ENCODE results near the gene FGF22.
"Not testable (repeated sequence)": the region's sequence is repeated elsewhere in the genome, so short reads cannot be mapped to it uniquely, and the experiment has no call there.

Gene FGF22

DNA sequence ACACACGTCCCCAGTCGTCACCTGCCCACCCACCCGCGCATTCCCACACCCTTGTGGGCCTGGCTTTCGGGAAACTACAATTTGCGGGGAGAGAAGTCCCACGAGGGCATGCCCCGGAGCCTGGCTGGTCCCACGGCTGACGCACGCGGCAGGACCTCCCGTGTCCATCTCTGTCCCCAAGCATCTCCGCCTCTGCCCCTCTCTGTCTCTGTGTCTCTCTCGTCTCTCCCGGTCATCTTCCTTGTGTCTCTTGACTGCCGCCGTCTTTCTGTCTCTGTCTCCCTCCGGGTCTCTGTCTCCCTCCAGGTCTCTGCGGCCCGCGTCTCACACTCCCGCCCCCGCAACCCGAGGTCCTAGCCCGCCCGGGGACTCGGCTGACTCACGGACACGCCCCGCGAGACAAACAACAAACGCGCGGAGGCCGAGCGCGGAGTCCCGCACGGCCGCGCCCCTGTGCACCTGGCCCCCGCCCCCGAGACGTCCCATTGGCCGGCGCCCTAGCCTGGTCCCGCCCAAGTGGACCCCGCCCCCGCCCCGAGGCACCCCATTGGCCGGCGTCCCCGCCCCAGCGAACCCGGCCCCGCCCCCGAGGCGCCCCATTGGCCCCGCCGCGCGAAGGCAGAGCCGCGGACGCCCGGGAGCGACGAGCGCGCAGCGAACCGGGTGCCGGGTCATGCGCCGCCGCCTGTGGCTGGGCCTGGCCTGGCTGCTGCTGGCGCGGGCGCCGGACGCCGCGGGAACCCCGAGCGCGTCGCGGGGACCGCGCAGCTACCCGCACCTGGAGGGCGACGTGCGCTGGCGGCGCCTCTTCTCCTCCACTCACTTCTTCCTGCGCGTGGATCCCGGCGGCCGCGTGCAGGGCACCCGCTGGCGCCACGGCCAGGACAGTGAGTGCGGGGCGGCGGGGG lies at the start of gene FGF22:
FGF22 (plus strand) TSS at position 627 of the 908 bp plus-strand sequence; CDS start at position 674, 47 bp downstream.
- peak; percentile 82 for DNase-seq (ENCODE audit: low spot score)

DNA sequence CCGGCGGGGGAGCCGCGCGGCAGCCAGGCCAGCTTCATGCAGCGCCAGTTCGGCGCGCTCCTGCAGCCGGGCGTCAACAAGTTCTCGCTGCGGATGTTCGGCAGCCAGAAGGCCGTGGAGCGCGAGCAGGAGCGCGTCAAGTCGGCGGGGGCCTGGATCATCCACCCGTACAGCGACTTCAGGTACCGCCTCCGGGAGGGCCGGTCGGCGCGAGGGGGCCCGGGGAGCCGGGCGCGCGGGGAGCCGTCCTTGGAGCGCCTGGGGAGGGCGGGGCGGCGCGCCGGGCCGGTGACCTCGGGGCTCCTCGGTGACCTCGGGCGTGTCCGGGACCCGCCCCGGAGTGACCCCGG lies 49.3 kb upstream of the FGF22 start:
- DNase-seq (ENCODE audit: low spot score): no peak

GRCh38 chr19:590750-591098 lies 49.0 kb upstream of the FGF22 start:
- DNase-seq (ENCODE audit: low spot score): no peak

DNA sequence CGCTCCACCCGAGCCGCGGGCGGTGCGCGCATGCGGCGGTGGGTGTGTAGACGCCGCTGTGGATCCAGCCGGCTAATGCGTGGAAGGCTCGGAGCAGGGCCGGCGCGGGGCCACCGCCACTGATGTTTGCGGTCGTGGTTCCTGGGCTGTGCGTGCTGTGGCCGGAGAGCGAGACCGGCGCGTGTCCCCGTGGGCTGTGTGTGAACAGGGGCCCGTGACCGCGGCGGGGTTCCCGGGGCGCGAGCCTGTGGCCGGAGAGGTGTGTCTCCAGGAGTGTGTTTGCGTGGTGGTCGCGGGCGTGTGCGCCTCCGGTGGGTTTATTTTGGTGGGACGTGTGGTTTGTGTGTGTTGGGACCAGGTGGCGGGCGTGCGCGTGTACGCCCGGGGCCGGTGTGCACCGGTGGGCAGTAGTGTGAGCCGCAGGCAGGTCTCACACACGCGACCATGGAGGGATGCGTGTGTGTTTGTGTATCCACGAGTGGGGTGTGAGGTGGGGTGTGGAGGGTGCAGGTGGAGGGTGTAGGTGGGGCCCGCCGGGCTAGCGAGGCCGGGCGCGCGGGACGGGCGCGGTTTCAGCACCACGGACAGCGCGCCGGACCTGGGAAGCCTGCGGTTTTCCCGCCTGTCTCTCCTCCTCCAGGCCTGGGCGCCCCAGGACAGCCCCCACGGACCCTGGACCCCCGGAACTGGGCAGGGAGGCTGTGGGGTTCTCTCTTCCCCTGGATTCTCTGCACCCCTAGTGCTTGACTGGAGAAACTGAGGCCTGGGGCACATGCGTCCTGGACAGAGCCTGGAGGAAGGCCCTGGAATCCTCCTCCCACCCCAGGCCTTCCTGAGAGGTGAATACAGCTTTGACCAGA lies 48.4 kb upstream of the FGF22 start:
- DNase-seq (ENCODE audit: low spot score): no peak

GRCh38 chr19:592101-592500 lies 47.6 kb upstream of the FGF22 start:
- no peak for DNase-seq (ENCODE audit: low spot score)

DNA sequence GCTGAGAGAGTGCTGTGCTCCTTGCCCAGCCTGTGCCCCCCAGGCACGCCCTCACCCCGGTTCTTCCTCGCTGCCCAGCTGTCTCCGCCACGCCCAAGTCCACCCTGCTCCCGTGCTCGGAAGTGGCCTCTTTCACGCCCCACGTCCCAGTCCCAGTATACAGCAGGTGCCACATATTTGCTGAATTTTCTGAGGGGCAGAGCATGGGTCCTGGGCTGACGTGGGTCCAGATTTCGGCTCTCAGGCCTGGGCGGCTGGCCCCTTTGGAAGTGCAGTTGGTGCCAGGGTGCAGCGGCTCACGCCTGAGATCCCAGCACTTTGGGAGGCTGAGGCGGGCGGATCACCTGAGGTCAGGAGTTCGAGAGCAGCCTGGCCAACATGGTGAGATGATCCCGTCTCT lies 46.6 kb upstream of the FGF22 start:
- DNase-seq (ENCODE audit: low spot score): no peak

- no peak for DNase-seq (ENCODE audit: low spot score)
Measured at GRCh38 chr19:593505-593904, 46.2 kb upstream of the FGF22 start.

GRCh38 chr19:594265-594870 lies 45.3 kb upstream of the FGF22 start:
- no peak for DNase-seq (ENCODE audit: low spot score)

- DNase-seq (ENCODE audit: low spot score): no peak
Measured at GRCh38 chr19:595326-596262, 44.1 kb upstream of the FGF22 start.

DNA sequence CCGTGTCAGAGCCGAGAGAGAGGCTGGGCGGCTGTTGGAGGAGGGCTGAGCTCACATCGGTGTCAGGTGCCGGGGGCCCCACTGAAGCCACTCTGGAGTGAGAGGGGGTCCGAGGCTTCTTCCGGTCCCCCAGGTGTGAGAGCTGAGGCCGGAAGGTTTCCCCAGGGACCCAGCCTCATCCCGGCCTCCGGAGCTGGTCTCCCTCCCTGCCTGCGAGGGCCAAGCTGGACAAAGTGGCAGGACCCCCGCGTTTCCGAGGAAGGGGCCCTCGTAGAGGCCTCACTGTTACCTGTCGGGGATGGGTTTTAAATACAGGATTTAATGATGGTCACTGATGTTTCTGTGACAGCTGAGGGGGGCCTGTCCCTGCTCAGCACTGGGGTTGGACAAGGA lies 43.4 kb upstream of the FGF22 start:
- DNase-seq (ENCODE audit: low spot score): no peak

DNA sequence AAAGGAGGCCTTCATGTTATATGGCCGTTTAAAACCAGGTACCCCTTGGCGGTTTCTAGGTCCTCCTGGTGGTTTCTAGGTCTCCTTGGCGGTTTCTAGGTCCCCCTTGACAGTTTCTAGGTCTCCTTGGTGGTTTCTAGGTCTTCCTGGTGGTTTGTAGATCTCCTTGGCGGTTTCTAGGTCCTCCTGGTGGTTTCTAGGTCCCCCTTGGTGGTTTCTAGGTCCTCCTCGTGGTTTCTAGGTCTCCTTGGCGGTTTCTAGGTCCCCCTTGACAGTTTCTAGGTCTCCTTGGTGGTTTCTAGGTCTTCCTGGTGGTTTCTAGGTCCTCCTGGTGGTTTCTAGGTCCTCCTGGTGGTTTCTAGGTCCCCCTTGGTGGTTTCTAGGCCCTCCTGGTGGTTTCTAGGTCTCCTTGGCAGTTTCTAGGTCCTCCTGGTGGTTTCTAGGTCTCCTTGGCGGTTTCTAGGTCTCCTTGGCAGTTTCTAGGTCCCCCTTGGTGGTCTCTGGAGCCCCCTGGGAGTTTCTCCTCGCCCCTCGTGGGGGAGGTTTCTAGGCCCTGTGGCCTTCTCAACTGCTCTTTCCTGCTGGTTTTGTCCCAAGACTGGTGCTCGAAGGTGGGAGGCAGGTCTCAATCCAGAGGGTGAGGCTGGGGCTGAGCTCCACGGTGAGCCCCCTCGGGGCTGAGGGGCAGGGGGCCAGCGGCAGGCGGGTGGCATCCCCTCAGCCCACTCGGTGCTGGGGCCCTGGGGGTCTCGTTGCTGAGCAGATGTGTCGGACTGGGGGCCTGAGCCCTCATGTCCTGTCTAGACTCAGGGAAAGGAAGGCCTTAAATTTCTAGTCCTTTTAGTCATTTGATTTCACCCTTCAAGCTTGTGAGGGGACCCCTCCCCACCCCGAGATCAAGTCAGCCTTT lies 42.0 kb upstream of the FGF22 start:
- no peak for DNase-seq (ENCODE audit: low spot score)

GRCh38 chr19:601310-601709 lies 38.4 kb upstream of the FGF22 start:
- no peak for DNase-seq (ENCODE audit: low spot score)

DNA sequence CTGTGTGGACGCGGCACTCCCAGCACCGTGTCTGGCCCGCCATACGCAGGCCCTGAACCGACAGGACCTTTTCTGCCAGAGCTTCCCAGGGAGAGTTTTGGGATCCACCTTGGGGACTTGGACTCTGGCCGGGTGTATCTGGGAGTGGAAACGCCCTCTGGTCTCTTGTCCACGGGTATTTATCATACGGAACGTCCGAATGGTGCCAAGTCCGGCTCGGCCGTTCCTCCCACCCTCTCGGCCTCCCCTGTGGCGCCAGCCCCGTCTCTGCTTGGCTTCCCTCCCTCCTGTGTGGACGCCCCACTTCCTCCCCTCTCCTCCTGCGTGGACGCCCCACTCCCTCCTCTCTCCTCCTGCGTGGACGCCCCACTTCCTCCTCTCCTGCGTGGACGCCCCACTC lies 37.9 kb upstream of the FGF22 start:
- DNase-seq (ENCODE audit: low spot score): no peak

- DNase-seq (ENCODE audit: low spot score): no peak
Measured at GRCh38 chr19:602391-603301, 37.0 kb upstream of the FGF22 start.

- not testable (repeated sequence) for DNase-seq (ENCODE audit: low spot score)
Measured at GRCh38 chr19:603302-603639, 36.4 kb upstream of the FGF22 start.

DNA sequence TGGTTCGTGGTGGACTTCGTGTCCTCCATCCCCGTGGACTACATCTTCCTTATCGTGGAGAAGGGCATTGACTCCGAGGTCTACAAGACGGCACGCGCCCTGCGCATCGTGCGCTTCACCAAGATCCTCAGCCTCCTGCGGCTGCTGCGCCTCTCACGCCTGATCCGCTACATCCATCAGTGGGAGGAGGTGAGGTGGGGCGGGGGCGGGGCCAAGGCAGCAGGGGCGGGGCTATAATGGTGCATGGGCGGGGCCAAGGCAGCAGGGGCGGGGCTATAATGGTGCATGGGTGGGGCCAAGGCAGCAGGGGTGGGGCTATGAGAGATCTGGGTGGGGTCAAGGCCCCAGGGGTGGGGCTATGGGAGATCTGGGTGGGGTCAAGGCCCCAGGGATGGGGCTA lies 35.9 kb upstream of the FGF22 start:
- DNase-seq (ENCODE audit: low spot score): not testable (repeated sequence)

GRCh38 chr19:604355-604754 lies 35.3 kb upstream of the FGF22 start:
- peak; percentile 29 for DNase-seq (ENCODE audit: low spot score)

GRCh38 chr19:605061-605971 lies 34.4 kb upstream of the FGF22 start:
- DNase-seq (ENCODE audit: low spot score): not testable (repeated sequence)
